GM18526 (cell line): ENCODE results near the gene JAML.

Experiments used
- POLR2A ChIP-seq: IDR thresholded peaks from 3 replicates; pipeline ENCODE4 v1.6.1; 2011; ENCODE audit not compliant: insufficient read length; ENCODE audit errors: extremely low read depth

The JAML gene

GRCh38 chr11:118170231-118170630, 54.6 kb downstream of the JAML start:
- TF ChIP-seq POLR2A, result no peak

GRCh38 chr11:118169300-118170140, 55.3 kb downstream of the JAML start:
- TF ChIP-seq POLR2A, result no peak

- TF ChIP-seq POLR2A, result no peak
Observed at GRCh38 chr11:118168751-118169150, 56.1 kb downstream of the JAML start.

- no peak for TF ChIP-seq POLR2A
Observed at GRCh38 chr11:118168316-118168715, 56.5 kb downstream of the JAML start.

GRCh38 chr11:118167906-118168305, 56.9 kb downstream of the JAML start:
- TF ChIP-seq POLR2A, result no peak

- no peak for TF ChIP-seq POLR2A
Observed at GRCh38 chr11:118167253-118167652, 57.6 kb downstream of the JAML start.

- no peak for TF ChIP-seq POLR2A
Observed at GRCh38 chr11:118166641-118167040, 58.2 kb downstream of the JAML start.

GRCh38 chr11:118164885-118165284, 59.9 kb downstream of the JAML start:
- no peak for TF ChIP-seq POLR2A

GRCh38 chr11:118163494-118163893, 61.3 kb downstream of the JAML start:
- TF ChIP-seq POLR2A, result no peak

- TF ChIP-seq POLR2A, result no peak
Observed at GRCh38 chr11:118162846-118163245, 62.0 kb downstream of the JAML start.

- TF ChIP-seq POLR2A, result no peak
Observed at GRCh38 chr11:118161786-118162185, 63.0 kb downstream of the JAML start.

- TF ChIP-seq POLR2A, result no peak
Observed at GRCh38 chr11:118157186-118157895, 67.5 kb downstream of the JAML start.

- no peak for TF ChIP-seq POLR2A
Observed at GRCh38 chr11:118156531-118157185, 68.2 kb downstream of the JAML start.

- no peak for TF ChIP-seq POLR2A
Observed at GRCh38 chr11:118155776-118156530, 68.9 kb downstream of the JAML start.

- no peak for TF ChIP-seq POLR2A
Observed at GRCh38 chr11:118154641-118155040, 70.2 kb downstream of the JAML start.
